HL-60/S4 treated with phorbol 12-myristate 13-acetate at 8.2 ng/mL for 4 days and 3 days (cell line): ENCODE measurements around the gene KRAS.
"Not testable (repeated sequence)": the region's sequence is repeated elsewhere in the genome, so short reads cannot be mapped to it uniquely, and the experiment has no call there.

Experiments
- in situ Hi-C: fragments of 300-500 bp; cut with MboI; formaldehyde crosslinking; loops from 2 replicates; pipeline ENCODE4 v1.15.0; 2022; ENCODE audit warnings: low sequenced_read_pairs

The KRAS gene

GRCh38 chr12:25250744-25251730 lies at the start of gene KRAS:
KRAS (minus strand) TSS chr12:25250929.
- in situ Hi-C loops = no loop called here

GRCh38 chr12:25296381-25296780 lies 45.7 kb upstream of the KRAS start:
- in situ Hi-C loops = no loop called here

GRCh38 chr12:25295361-25295760 lies 44.6 kb upstream of the KRAS start:
- in situ Hi-C loops = no loop called here

GRCh38 chr12:25293653-25294052 lies 42.9 kb upstream of the KRAS start:
- in situ Hi-C loops = no loop called here

- in situ Hi-C loops = not testable (repeated sequence)
These were observed 42.1 kb upstream of the KRAS start for GRCh38 chr12:25292810-25293221.

- in situ Hi-C loops = no loop called here
These were observed 36.9 kb upstream of the KRAS start for GRCh38 chr12:25287610-25288009.

- in situ Hi-C loops = no loop called here
These were observed 36.1 kb upstream of the KRAS start for GRCh38 chr12:25286837-25287236.

GRCh38 chr12:25284024-25284423 lies 33.3 kb upstream of the KRAS start:
- in situ Hi-C loops = no loop called here

- in situ Hi-C loops = no loop called here
These were observed 32.3 kb upstream of the KRAS start for GRCh38 chr12:25283006-25283405.

GRCh38 chr12:25280082-25280481 lies 29.4 kb upstream of the KRAS start:
- in situ Hi-C loops = no loop called here

- in situ Hi-C loops = no loop called here
These were observed 27.5 kb upstream of the KRAS start for GRCh38 chr12:25278269-25278668.

- in situ Hi-C loops = no loop called here
These were observed 25.6 kb upstream of the KRAS start for GRCh38 chr12:25276199-25276937.

- in situ Hi-C loops = no loop called here
These were observed 20.9 kb upstream of the KRAS start for GRCh38 chr12:25271486-25272098.

GRCh38 chr12:25269701-25270100 lies 19.0 kb upstream of the KRAS start:
- in situ Hi-C loops = no loop called here

GRCh38 chr12:25266497-25266896 lies 15.8 kb upstream of the KRAS start:
- in situ Hi-C loops = no loop called here

- in situ Hi-C loops = no loop called here
These were observed 14.1 kb upstream of the KRAS start for GRCh38 chr12:25264862-25265261.

GRCh38 chr12:25264114-25264513 lies 13.4 kb upstream of the KRAS start:
- in situ Hi-C loops = no loop called here

- in situ Hi-C loops = no loop called here
These were observed 12.9 kb upstream of the KRAS start for GRCh38 chr12:25263594-25263993.

- in situ Hi-C loops = no loop called here
These were observed 11.8 kb upstream of the KRAS start for GRCh38 chr12:25262389-25263074.

GRCh38 chr12:25257590-25258324 lies 7.0 kb upstream of the KRAS start:
- in situ Hi-C loops = no loop called here
